GM10266 (cell line): ENCODE measurements around the gene TUBA4A.

Experiments
- DNase-seq: peaks from one replicate; pipeline ENCODE4 v3.0.0; 2012; ENCODE audit errors: extremely low spot score
- CTCF ChIP-seq: IDR thresholded peaks from 2 replicates; pipeline ENCODE4 v1.5.1; 2012; ENCODE audit warnings: mild to moderate bottlenecking, low read depth; ENCODE audit not compliant: control insufficient read depth, insufficient read depth; ENCODE audit errors: missing control alignments

The TUBA4A gene

DNA sequence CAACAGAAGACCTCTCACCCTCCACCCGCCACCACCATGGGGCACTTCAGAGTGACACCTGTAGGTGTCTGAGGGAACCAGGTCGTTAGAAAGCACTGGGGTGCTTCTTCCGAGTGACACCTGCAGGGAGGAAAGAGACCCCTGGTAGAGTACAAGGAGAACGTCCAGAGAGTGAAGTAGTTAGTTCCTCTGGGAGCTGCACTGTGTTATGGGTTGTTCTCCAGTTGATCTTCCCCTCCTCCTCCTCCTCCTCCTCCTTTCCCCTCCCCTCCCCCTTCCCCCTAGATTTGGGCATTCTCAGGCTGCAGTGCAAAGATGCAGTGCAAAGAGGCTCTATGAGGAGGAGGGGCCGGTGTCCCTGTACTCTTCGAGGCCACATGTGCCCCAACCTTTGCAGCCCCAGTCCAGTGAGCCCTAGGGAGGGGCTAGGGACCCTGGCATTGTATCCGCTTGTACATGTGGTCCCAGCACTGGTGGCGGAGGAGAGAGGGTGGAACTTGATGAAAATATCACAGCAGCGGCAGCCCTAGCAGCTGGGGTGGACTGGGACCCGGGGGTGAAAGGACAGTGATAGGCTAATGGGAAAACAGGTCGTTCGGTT lies 26.3 kb upstream of the TUBA4A start:
- no peak for DNase-seq
- TF ChIP-seq CTCF, result no peak

GRCh38 chr2:219279151-219279915 lies 25.6 kb upstream of the TUBA4A start, which contains the start of gene DNAJB2:
TSS of gene DNAJB2 (plus strand) at chr2:219279366. CDS start at chr2:219279834, 468 bp downstream.
- peak; percentile 22 for TF ChIP-seq CTCF
- DNase-seq, result peak; percentile 100

DNA sequence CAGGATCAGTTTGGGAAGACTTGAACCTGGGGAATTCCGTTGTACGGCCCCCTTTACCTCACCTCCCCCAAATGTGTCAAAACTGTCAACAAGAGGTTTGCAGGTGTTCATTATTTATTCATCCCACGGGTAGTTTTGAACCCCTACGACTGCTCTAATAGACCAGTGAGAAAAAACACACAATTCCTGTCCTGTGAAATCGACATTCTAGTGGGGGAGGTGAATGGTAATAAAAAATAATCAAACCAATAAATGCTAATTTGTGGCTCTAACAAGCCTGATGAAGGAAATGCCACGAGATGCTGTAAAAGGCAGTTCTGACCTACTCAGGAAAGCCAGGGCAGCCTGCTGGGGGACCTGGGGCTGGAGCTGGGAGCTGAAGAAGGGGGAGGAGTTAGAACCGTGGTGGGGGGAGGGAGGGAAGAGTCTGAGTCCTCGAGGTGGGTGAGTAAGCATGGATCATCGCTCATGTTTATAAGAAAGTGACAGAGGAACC lies 25.0 kb upstream of the TUBA4A start:
- TF ChIP-seq CTCF, result no peak
- DNase-seq, result peak; percentile 37

- peak; percentile 76 for DNase-seq
- peak; percentile 98 for TF ChIP-seq CTCF
Observed at GRCh38 chr2:219277703-219278654, 24.3 kb upstream of the TUBA4A start.

- no peak for DNase-seq
Observed at GRCh38 chr2:219274361-219274921, 20.7 kb upstream of the TUBA4A start.

More at GRCh38 chr2:219274361-219274921, 20.7 kb upstream of the TUBA4A start:
- no peak for TF ChIP-seq CTCF
